HG03460 (cell line): ENCODE results near the gene ZKSCAN5.
"Not testable (repeated sequence)": the region's sequence is repeated elsewhere in the genome, so short reads cannot be mapped to it uniquely, and the experiment has no call there.

ENCODE experiments used
- ATAC-seq: cut with Tn5 transposase; IDR thresholded peaks from one replicate; pipeline ENCODE4 v1.9.1; 2021; ENCODE audit not compliant: unreplicated experiment

ZKSCAN5 gene

GRCh38 chr7:99551767-99552463, 47.5 kb downstream of the ZKSCAN5 start, which contains the start of gene FAM200A:
TSS of gene FAM200A (minus strand) at chr7:99552114. CDS start at chr7:99548407, 3,707 bp downstream.
- peak; percentile 97 for ATAC-seq

- no peak for ATAC-seq
These were observed 48.6 kb downstream of the ZKSCAN5 start for GRCh38 chr7:99553039-99553438.

GRCh38 chr7:99554939-99555338, 50.5 kb downstream of the ZKSCAN5 start:
- ATAC-seq = no peak

- no peak for ATAC-seq
These were observed 52.7 kb downstream of the ZKSCAN5 start for GRCh38 chr7:99557196-99557607.

GRCh38 chr7:99557940-99558305, 53.5 kb downstream of the ZKSCAN5 start:
- peak; percentile 41 for ATAC-seq

- ATAC-seq = peak; percentile 81
These were observed 54.1 kb downstream of the ZKSCAN5 start, which contains the start of gene ZNF655 for GRCh38 chr7:99558306-99559174. TSS of gene ZNF655 (plus strand) at chr7:99558642. CDS start at chr7:99560560, 1,918 bp downstream.

GRCh38 chr7:99559175-99559915, 54.9 kb downstream of the ZKSCAN5 start:
- no peak for ATAC-seq

GRCh38 chr7:99560834-99561736, 56.6 kb downstream of the ZKSCAN5 start:
- no peak for ATAC-seq

GRCh38 chr7:99561737-99562051, 57.2 kb downstream of the ZKSCAN5 start:
- no peak for ATAC-seq

GRCh38 chr7:99562114-99562784, 57.8 kb downstream of the ZKSCAN5 start:
- ATAC-seq = no peak

- no peak for ATAC-seq
These were observed 58.4 kb downstream of the ZKSCAN5 start for GRCh38 chr7:99562832-99563231.

- ATAC-seq = no peak
These were observed 59.2 kb downstream of the ZKSCAN5 start for GRCh38 chr7:99563650-99564049.

- not testable (repeated sequence) for ATAC-seq
These were observed 64.3 kb downstream of the ZKSCAN5 start for GRCh38 chr7:99568770-99569169.

- no peak for ATAC-seq
These were observed 67.3 kb downstream of the ZKSCAN5 start for GRCh38 chr7:99571768-99572167.

- ATAC-seq = no peak
These were observed 68.8 kb downstream of the ZKSCAN5 start for GRCh38 chr7:99573257-99573656.

- ATAC-seq = no peak
These were observed 71.8 kb downstream of the ZKSCAN5 start for GRCh38 chr7:99576251-99576650.

GRCh38 chr7:99579281-99579955, 75.0 kb downstream of the ZKSCAN5 start:
- no peak for ATAC-seq

- ATAC-seq = no peak
These were observed 75.7 kb downstream of the ZKSCAN5 start for GRCh38 chr7:99579956-99580777.
